ENCODE data around the gene KITLG. TPM values are rescaled to one million over a fixed set of nuclear protein-coding genes. Genes with fewer than 3 reads are reported as not detected.

Gene KITLG
- total and polyA plus RNA-seq, 2 experiments from 2014 or later, result 1.1 TPM

- Histone ChIP-seq H3K27ac (no peak overlapping the region), H3K4me1 (ENCODE audit: low read depth) (no peaks in the 10 kb centered on the region), H3K36me3 (no peaks in the 10 kb centered on the region), H3K9me3 (ENCODE audit: low read depth) (no peaks in the 10 kb centered on the region), H3K27me3 (no peaks in the 10 kb centered on the region), H3K4me3 (no peak overlapping the region)
- no peak for DNase-seq (ENCODE audit: low read depth in 1 of 2, low spot score in 1 of 2)
- no peak for TF ChIP-seq CTCF (IDR thresholded peaks at IDR 0.05; ENCODE audit: low read depth, low read length)
Observed at GRCh38 chr12:88494520-88494919, 85.8 kb downstream of the KITLG start.

- Histone ChIP-seq H3K36me3 (no peaks in the 10 kb centered on the region), H3K4me3 (no peak overlapping the region), H3K9me3 (ENCODE audit: low read depth) (no peaks in the 10 kb centered on the region), H3K27ac (no peak overlapping the region), H3K4me1 (ENCODE audit: low read depth) (no peaks in the 10 kb centered on the region), H3K27me3 (no peaks in the 10 kb centered on the region)
- TF ChIP-seq CTCF (IDR thresholded peaks at IDR 0.05; ENCODE audit: low read depth, low read length), result no peak
- DNase-seq (ENCODE audit: low read depth in 1 of 2, low spot score in 1 of 2), result peak in 1 of 2 donors; percentile 84
Observed at GRCh38 chr12:88493636-88494035, 86.6 kb downstream of the KITLG start.

DNA sequence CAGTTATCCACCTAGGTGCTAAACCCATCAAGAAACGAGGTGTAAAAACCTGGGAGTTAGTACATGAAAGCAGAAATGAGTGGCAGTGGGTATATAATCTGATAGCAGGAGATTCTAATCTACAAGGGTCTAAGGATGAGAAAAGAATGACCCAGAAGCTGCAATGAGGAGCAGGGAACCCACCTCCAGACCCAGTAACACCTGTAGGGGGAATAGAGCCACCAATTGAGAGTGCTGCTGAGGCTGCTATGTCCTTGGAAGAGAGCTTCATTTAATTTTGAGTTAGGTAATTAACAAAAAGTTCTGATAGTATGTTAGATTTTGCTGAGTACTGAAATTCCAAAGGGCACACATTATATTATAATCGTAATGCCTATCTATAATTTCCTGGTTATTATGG lies 89.8 kb downstream of the KITLG start:
- Histone ChIP-seq H3K27ac (no peak overlapping the region), H3K27me3 (no peaks in the 10 kb centered on the region), H3K9me3 (ENCODE audit: low read depth) (no peaks in the 10 kb centered on the region), H3K4me1 (ENCODE audit: low read depth) (no peaks in the 10 kb centered on the region), H3K4me3 (no peak overlapping the region), H3K36me3 (no peaks in the 10 kb centered on the region)
- no peak for DNase-seq (ENCODE audit: low read depth in 1 of 2, low spot score in 1 of 2)
- no peak for TF ChIP-seq CTCF (IDR thresholded peaks at IDR 0.05; ENCODE audit: low read depth, low read length)

DNA sequence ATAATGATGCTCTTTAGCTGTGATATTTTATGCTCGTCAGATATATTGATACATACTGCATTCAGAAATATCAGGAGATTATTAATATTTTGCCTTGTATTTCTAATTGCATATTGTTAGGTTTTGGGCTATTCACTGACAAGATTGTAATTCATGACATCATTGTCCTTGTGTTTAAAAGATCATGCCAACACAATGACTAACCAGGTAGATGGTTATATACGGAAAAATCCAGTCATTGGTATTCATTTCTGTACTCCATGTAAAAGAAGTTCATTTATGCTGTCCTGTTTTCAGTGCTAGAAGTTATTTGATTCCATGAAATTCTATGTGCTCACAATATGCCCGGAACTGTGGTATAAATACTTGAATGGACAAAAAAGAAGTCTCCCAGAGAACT lies 107.5 kb downstream of the KITLG start:
- Histone ChIP-seq H3K36me3 (no peaks in the 10 kb centered on the region), H3K4me3 (no peak overlapping the region), H3K27me3 (no peaks in the 10 kb centered on the region), H3K27ac (no peak overlapping the region), H3K4me1 (ENCODE audit: low read depth) (no peaks in the 10 kb centered on the region), H3K9me3 (ENCODE audit: low read depth) (no peaks in the 10 kb centered on the region)
- TF ChIP-seq CTCF (IDR thresholded peaks at IDR 0.05; ENCODE audit: low read depth, low read length), result no peak
- DNase-seq (ENCODE audit: low read depth in 1 of 2, low spot score in 1 of 2), result peak in 1 of 2 donors; percentile 25

DNA sequence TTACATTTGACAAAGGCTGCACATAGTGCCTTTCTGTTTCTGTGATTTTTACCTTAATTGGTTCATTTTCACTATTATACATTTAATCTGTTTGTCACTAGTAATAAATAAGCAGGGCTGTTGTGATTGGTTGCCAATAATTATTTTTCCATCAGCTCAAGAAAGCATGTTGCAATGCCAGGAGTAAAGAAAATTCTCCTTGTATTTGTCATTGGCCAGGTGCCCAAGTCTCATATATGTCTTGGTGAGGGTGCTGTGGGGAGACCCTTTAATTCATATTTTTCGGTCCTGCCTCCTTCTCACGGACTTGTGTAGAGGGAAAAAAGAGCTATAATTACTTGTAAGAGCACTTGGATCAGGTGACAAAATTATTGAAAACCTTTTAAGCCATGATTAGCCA lies 108.0 kb downstream of the KITLG start:
- Histone ChIP-seq H3K27me3 (no peaks in the 10 kb centered on the region), H3K4me3 (no peak overlapping the region), H3K36me3 (no peaks in the 10 kb centered on the region), H3K9me3 (ENCODE audit: low read depth) (no peaks in the 10 kb centered on the region), H3K27ac (no peak overlapping the region), H3K4me1 (ENCODE audit: low read depth) (no peaks in the 10 kb centered on the region)
- peak in 1 of 2 donors; percentile 26 for DNase-seq (ENCODE audit: low read depth in 1 of 2, low spot score in 1 of 2)
- no peak for TF ChIP-seq CTCF (IDR thresholded peaks at IDR 0.05; ENCODE audit: low read depth, low read length)
